Activated naive CD4-positive, alpha-beta T cell treated with anti-CD3 and anti-CD28 coated beads, Interleukin-2, amount 50 U/mL, for 16 hours (primary cell): ENCODE measurements around the gene GLIS1.
"Not testable (repeated sequence)": the region's sequence is repeated elsewhere in the genome, so short reads cannot be mapped to it uniquely, and the experiment has no call there.

Experiments used
- DNase-seq: peaks from one replicate; pipeline ENCODE4 v3.0.0-alpha.2; 2020

GLIS1 gene

GRCh38 chr1:53739109-53739681 lies at the start of gene GLIS1:
Gene GLIS1, minus strand, starts transcription at chr1:53739164. Its CDS starts 1,100 bp downstream, at chr1:53738064.
- peak; percentile 46 for DNase-seq

GRCh38 chr1:53787655-53788054 lies 48.7 kb upstream of the GLIS1 start:
- no peak for DNase-seq

GRCh38 chr1:53783056-53783455 lies 44.1 kb upstream of the GLIS1 start:
- DNase-seq = no peak

- DNase-seq = no peak
Measured at GRCh38 chr1:53781654-53782053, 42.7 kb upstream of the GLIS1 start.

DNA sequence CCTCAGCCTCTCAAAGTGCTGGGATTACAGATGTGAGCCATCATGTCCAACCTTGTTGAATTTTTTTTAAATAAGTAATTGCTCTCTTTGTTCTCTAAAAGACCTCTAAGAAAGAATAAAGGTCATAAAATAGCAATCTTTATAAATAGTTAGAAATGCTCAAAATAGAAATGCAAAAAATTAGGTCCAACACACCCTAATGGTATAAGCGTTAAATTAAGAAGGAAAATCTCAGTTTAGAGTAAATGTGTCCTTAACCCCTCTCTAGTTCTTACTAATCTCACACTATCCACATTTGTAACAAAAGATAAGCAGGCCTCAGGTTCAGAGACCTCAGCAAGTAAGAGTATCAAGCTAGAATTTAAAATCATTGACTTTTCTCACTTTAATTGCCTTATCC lies 38.3 kb upstream of the GLIS1 start:
- DNase-seq = no peak

- DNase-seq = no peak
Measured at GRCh38 chr1:53771648-53772047, 32.7 kb upstream of the GLIS1 start.

GRCh38 chr1:53769780-53770179 lies 30.8 kb upstream of the GLIS1 start:
- no peak for DNase-seq

- no peak for DNase-seq
Measured at GRCh38 chr1:53769184-53769583, 30.2 kb upstream of the GLIS1 start.

DNA sequence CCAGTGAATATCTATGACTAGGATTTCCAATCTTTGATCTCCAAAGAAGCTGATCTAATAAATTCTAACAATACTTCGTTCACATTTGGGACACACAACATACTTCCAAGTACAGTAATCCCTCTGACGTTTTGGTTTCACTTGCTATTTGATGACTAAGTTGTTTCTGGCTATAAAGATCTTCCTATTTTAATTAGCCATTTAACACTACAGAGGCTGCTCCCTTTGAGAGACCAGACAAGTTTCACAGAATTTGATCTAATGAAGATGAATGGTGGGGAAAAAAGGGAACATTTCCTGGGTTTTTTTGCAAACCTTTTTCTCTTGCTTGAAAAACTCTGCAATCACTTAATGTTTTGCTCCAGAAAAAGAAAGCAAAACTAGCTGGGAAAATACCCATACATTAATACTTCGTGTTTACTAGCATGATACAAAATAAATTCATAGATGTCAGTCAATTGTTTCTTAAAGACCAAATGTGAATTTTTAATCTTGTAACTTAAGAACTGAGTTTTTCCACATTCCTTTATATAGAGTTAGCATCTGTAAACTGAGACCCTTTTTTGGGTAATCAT lies 28.0 kb upstream of the GLIS1 start:
- DNase-seq = no peak

DNA sequence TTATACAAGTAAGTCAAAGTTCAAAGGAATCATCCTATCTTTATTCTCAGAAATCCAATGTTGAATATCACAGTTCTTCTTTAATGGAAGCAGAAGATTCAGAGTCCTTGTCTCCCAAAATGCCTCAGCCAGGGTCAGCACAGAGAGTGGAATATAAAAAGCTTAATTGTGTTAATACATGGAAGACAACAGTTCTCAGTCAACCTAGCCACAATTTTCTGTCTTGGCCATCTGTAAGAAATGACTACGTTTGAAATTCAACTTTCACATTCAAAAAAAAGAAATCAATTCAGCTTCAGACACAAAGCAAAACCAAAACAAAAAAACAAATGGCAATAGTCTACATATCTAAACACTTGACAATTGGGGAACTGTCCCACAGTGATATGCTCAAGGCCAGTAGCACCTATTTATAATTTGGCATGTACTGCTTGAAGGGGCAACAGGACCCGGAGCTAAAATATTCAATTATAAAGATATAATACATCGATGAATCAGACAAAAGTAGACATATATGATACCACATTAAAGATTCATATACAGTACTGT lies 27.3 kb upstream of the GLIS1 start:
- DNase-seq = no peak

DNA sequence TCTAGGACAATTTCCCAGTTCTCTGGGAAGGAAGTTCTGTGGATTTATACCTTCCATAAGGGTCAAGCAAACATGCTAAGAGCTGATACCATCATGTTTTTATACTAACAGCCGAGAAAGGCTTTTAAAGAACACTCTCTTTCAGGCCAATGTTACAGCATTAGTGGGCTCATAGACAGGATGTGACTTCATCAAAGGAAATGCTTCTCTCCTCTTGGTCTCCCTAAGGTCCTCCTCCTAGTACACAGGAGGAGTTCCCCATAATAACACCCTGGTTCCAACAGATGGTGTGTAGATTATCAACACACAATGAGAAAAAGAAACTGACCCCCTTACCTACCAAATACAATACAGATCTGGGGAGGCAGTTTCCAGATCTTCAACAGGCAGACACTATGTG lies 26.7 kb upstream of the GLIS1 start:
- no peak for DNase-seq

DNA sequence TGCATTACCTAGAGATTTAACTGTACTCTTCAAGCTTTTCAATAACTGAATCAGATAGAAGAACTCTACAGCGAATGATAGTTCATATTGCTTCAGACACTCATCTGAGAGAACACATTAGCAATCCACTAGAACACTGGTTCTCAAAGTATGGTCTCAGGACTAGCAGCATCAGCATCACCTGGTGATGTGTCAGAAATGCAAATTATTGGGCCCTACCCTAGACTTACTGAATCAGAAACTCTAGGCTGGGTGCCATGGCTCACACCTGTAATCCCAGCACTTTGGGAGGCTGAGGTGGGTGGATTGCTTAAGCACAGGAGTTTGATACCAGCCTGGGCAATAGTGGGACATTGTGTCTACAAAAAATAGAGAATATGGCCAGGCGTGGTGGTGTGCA lies 24.9 kb upstream of the GLIS1 start:
- DNase-seq = no peak

DNA sequence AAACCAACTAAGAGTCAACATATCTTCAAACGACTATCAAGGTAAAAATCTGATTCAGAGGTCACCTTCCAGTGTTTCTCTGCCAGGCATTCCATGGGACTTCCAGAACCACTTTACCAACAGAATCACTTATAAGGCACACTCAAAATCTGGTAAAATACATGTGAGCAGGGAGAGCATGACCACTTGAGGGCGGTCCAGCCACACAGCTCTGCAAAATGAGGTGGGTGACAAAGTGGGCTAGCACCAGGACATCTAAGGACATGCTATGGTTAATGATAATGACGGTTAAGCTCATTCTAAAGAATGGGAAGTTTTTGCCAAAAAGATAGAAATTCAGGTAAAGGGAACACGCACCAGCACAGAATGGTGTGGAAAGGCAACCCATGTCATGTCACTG lies 24.5 kb upstream of the GLIS1 start:
- no peak for DNase-seq

- DNase-seq = not testable (repeated sequence)
Measured at GRCh38 chr1:53760497-53760896, 21.5 kb upstream of the GLIS1 start.

DNA sequence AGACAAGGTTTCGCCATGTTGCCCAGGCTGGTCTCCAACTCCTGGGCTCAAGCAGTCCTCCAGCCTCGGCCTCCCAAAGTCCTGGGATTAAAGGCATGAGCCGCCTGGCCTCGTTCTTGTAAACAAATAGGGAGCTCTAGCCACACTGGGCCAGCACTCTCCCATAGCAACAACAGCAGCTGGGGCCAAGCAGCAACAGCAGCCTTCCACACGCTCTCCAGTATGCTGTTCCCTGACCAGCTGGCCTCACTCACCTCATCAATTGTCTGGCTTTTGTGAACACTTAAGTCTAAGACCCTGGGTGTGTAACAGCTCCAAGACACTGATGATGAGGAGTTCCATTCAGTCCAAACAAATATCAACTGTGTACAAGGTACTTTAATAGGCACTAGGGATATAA lies 16.9 kb upstream of the GLIS1 start:
- no peak for DNase-seq

DNA sequence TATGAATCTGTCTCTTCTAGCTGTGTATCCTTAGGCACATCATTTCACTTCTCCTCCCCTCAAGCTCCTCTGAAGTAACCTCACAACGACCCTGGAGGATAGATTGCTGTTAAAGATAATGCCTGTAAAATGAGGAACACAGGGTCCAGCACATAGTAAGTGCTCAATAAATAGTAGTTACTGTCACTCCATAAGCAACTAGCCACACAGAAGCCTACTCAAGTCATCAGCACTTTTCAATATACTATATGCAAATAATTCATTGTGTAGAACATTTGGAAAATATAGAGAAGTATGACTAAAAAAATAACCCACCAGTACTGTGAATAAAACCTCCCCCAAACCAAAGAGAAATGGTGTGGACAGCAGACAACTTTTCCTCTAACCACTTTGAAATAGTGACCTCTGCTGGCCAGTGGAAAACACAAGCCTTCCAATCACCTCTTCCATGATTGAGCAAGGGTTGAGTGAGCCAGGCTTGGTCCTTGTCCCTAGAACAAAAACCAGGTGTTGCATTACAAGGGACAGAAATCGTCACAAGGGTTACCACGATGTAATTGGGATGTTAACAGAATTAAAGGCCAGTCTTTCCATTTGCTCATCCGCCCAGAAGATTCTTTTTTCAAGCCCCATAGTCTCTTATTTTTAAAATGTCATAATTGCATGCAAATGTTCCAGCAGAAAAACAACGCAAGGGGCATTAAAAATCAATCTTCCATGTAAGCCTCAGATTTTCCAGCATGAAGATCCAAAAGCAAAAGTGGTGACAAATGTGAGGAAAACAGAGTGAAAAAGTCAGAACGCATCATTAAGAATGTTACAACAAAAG lies 15.7 kb upstream of the GLIS1 start:
- DNase-seq = no peak

DNA sequence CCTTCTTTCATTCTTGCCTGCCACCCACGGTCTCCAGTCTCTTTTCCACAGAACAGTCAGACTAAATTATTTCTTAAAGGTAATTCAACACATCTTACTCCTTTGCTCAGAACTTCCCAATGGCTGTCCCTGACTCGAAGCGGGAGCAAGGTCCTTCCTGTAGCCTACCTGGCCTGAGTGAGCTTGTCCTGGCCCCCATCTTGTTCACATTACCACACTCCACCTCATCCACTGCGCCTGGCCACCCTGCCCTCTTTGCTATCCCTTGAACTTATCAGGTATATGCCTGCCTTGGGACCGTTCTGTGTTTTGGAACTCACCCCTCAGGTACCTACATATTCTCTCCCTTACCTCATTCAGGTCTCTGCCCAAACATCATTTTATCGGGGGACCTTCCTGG lies 13.3 kb upstream of the GLIS1 start:
- DNase-seq = no peak

- DNase-seq = no peak
Measured at GRCh38 chr1:53747841-53748240, 8.9 kb upstream of the GLIS1 start.

GRCh38 chr1:53740621-53741105 lies 1.7 kb upstream of the GLIS1 start:
- no peak for DNase-seq

DNA sequence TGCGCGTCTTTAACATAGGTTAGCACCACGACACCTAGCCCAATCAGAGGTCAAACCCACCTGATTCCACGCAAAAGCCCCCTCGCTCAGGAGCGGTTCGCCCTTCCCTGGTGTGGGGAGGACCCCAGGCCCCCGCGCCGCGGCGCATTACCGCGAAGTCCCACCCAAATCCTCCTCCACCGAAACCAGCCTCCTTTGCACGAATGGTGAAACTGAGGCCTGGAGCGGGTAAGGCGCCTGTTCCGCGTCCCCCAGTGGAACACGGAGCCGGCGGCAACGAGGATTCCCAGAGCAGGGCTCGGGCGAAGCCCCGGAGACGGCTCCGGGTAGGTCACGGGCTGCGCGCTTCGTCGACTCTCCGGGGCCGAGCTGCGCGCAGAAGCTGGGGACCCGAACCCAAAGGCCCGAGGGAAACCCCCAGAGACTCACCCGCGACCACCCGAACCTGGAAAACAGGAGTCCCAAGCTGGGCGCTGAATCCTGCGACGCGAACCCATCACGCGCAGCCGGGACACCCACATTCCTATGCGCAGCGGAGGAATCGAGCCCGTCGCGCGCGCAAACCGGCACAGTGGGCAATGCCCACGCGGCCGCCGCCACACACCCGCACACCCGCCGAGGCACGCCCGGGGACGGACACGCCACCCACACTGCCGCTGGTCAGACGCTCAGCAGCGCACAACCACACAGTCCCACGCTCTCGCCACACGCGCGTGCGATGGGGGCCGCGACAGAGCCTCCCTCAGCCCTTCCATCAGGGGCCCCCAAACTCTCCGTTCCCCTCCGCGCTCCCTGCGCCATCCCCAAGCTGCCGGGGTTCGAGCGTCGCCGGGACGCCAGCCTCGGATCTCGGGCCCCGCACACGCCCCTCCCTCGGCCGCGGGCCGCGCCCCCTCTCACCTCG lies 507 bp downstream of the GLIS1 start:
- no peak for DNase-seq

GRCh38 chr1:53737648-53738204 lies 1.2 kb downstream of the GLIS1 start:
- DNase-seq = no peak

GRCh38 chr1:53736290-53736689 lies 2.7 kb downstream of the GLIS1 start:
- DNase-seq = no peak

GRCh38 chr1:53735681-53736080 lies 3.3 kb downstream of the GLIS1 start:
- DNase-seq = no peak
